Stimulated activated CD8-positive, alpha-beta memory T cell treated with anti-CD3 and anti-CD28 coated beads, Interleukin-7, amount 100 ng/mL, for 4 hours (primary cell): ENCODE results near the gene CTDP1.

Source experiments
- DNase-seq, 2 donors: peaks; one replicate each; pipeline ENCODE4 v3.0.0-alpha.2; 2020; ENCODE audit warnings: low read depth in 2 of 2

CTDP1 gene

DNA sequence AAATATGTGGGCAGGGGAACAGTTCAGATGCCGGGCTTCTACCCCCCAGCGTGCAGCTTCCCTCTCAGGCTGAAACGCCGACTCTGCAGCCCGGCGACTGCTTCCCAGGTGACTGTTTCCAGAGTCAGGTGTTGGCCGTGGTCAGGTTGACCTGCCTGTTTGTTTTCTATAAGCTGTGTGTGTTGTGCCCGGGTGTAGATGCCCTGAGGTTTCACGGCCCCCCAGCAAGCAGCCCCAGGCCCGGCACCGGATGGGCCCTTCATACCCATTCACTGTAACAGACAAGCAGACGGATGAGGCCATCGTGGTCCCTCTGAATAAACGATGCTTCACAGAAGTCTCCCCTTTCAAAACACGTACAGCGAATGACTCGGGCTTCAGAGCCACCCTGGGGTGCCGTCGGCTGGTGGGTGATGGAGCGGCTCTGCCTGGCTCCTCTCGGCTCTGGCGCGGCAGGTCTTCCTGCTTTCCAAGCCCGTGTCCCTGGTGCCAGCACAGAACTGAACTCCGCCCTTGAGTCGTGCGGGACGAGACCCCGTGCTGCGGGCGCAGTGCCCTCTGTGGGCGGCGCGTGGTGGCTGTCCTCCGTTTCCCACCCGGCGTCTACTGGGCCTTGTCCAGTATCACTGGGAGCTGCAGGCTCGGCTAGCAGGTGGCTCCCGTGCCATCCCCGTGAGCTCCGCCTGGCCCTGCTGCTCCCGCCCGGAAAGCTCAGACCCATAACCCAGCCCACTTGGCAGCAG lies 103.1 kb downstream of the CTDP1 start:
- DNase-seq: no peak

DNA sequence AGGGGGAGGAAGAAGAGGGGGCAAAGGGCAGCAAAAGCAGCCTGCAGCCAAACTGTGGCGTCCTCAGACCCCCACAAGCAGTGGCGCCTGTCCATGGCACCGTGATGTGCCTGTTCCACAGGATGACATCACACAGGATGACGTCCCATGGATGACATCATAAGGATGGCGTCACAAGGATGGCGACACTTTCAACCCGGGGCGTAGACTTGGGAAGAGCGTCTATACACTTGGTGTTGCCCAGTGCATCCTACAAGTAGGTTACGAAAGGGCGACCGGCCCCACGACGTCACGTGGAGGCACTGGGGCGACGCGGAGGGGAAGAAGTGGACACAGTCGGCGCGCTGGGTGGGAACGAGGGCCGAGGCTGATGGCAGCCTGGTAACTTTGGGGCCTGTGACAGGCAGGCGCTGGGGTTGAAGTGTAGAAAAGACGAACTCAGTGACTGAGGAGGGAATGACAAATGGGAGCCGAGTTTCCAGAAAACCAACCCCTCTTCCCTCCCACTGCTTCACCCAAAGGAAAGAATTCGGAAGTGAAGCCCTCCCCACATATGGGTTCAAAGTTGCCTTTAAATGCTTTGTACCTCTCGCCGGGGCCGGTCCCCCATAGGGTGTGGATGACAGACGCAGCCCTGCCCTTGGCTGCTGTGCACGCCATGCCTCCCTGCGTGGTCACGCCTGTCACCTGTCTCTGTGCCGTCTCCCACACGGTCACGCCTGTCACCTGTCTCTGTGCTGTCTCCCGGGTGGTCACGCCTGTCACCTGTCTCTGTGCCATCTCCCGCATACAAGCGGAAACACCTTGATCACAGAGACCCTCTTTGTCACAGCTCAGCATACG lies 104.7 kb downstream of the CTDP1 start:
- no peak for DNase-seq

DNA sequence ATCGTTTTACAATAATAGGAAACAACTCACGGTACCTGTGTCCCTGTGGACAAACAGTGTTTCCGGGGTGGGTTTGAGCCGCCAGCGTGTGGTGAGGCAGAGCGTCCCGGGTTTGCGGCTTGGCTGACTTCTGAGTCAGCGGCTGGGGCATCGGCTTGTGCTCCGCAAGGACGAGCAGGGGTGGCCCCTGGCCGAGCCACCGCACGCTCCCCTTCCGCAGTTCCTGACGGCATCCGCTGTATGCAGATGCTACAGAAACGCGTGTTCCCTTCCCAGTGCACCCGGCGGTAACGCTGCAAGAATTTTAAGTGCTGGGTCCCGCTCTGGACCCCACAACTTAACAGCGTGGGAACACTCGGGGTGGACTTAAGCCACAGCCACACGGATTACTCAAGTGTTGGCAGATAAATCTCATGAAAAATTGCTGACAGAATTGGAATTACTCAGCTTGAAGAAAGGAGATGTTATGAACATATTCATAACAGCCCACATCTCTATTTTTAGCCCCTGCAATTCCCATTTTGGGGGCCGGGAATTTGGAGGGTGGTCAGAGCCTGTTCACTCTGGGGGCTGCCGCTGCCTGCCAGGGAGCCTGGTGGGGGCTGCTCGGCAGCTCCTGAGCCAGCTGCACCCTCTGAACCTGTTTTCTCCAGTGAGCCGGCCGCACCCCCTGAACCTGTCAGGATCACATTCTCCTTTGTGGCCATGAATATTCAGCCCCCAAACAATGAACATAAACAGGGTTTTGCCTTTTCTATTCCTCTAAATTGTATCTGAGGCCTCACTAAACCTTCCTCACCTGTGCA lies 105.6 kb downstream of the CTDP1 start:
- DNase-seq: no peak

DNA sequence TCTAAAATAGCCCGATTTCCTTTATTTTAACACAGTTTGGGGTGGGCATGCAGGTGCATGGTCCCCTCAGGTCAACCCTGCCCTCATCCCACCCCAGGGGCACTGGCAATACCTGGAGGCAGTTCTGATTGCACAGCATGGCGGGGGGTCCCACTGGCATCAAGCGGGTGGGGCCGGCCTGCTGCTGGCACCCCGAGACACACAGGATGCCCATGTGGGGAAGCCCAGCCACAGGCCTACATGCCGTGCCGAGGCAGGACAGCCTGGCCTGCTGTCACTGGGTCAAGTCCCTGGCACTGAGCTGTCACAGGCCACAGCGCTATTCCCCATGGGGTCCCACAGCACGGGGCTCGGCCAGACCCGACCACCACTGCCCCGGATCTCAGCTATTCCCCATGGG lies 106.2 kb downstream of the CTDP1 start:
- no peak for DNase-seq

DNA sequence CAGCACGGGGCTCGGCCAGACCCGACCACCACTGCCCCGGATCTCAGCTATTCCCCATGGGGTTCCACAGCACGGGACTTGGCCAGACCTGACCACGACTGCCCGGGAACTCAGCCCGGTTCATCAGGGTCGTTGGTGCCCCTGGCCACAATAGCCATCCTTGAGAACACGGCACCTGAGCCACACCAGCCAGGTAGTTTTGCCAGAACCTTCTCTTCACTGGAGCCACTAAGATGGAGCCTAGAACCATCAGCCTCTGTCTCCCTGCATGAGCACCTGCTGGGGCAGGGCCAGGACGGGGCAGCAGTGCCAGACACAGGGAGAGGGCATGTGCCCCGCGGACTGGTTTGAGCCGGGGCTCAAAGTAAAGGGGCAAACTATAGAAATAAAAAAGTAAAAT lies 106.7 kb downstream of the CTDP1 start:
- no peak for DNase-seq

DNA sequence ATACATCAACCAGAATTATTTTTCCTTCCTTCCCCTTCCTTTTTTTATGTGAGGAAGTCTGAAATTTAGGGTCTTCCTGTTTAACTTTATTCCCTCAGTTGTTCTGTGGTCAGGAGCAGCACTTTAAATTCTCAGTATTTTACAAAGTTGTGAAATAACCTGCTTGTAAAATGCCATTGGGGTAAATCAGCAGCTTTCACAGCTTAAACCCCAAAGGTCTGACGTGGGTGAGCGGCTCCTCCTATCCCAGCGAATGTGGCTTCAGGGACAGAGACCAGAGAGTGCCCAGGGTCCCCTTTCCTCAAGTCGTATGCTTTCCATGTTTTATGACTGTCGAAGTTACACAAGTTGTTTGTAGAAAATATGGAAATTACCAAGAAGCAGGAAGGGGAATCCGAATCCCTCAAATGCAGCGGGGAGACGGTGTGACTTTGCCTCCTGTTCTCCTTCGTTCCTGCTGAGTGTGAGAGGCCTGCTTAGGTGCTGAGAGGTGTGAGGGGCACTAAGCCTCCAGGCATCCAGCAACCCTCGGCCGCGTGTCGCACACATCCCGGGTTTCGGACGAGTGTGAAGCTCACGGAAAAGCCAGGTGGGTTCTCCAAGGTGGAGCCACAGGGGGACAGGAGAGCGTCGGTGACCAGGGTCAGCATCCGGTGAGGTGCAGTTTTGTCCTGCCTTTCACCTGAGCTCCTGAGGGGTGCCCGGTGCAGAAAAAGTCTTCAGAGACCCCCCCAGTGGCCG lies 107.4 kb downstream of the CTDP1 start:
- DNase-seq: no peak

DNA sequence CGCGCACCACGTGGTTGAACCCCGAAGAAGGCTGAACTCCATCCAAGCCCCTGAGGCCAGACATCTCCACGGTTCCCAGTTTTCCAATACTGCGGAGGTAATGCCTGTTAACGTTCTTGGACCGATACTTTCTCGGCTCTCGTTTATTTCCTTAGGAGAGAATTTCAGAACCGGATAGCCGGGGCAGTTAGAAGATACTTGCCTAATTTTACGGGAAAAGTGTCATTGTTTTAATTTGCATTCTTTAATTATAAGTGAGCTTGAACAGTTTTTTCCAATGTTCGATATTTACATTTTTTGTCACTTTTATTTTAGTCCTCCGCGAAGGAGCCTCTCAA lies 107.9 kb downstream of the CTDP1 start:
- no peak for DNase-seq

DNA sequence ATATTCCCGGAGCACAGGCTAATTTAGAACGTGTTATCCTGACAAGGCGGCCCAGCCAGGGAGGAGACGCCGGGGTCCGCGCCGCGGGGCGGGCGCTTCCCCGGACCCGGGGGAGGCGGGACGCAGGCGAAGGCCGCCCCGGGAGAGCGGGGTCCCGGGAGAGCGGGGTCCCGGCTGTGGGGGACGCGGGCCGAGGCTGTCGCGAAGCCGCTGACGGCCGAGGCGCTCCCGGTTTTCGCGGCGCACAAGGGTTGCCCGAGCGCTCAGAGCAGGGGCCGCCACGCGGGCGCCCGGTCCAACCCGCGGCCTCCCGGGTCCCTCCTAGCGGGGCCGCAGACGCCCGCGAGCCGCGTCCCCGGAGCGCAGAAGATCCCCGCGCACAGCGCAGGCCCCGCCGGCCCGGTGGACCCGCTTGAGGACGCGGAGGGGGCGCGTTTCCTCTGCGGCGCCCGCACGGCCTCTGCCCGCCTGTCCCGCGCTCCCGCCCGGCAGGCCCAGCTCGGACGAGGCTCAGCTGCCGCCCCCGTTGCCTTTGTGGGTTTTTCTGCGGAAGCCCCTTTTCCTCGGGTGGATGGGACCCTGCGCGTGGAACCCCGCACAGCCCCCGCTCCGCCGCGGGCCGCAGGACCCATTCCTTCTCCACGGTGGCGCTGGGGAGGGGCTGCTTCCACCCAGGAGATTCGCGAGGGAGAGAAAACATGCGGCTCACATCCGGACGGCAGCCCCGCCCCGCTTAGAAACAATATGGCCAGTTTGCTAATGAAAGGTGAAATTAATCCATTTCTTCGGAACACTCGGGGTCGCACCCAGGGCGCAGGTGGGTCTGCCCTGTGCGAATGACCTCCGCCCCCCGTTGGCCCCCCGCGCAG lies 108.5 kb downstream of the CTDP1 start:
- no peak for DNase-seq

DNA sequence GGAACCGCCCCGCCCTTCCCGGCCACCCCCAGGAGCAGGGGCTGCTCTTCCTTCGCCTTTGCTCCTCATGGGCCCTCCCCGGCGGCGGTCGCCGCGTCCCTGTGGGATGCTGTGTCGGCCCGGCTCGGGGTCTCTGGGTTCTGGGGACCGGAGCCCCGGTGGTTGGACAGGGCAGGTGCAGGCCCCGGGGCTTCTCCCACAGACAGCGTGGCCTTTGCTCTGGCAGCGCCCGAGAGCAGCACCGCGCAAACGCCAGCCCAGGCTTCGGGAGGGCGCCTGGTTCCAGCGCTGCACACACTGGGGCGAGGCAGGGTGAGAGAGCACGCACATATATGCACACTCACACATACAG lies 109.1 kb downstream of the CTDP1 start:
- DNase-seq: no peak

DNA sequence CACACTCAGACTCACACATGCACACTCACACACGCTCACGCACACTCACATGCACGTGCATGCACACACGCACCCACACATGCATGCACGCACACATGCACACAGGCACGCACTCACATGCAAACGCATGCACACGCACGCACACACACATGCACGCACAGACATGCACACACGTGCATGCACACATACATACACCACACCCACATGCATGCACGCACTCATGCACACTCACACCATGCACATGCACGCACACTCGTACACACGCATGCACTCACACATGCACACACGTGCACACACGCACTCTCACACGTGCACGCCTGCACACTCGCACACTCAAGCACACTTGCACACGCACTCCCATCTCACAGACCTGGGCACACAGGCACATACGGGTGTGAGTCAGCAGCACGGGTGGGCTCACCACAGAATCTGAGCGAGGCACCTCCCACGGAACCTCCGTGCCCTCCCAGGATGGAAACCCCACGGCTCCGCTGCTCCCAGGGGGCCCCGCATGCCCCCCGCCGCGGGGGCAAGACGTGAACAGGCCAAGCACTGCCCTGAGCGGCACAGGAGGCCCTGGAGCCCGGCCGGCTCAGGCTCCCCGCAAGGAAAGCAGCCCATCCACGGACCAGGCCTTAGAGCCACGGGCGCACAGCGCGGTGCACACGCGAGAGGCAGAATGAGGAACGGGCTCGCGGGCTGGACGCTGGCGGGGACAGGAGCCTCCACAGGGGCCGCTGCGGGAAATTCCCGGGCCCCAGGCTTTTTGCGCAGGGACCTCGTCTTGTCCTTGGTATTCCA lies 109.7 kb downstream of the CTDP1 start:
- DNase-seq: no peak

DNA sequence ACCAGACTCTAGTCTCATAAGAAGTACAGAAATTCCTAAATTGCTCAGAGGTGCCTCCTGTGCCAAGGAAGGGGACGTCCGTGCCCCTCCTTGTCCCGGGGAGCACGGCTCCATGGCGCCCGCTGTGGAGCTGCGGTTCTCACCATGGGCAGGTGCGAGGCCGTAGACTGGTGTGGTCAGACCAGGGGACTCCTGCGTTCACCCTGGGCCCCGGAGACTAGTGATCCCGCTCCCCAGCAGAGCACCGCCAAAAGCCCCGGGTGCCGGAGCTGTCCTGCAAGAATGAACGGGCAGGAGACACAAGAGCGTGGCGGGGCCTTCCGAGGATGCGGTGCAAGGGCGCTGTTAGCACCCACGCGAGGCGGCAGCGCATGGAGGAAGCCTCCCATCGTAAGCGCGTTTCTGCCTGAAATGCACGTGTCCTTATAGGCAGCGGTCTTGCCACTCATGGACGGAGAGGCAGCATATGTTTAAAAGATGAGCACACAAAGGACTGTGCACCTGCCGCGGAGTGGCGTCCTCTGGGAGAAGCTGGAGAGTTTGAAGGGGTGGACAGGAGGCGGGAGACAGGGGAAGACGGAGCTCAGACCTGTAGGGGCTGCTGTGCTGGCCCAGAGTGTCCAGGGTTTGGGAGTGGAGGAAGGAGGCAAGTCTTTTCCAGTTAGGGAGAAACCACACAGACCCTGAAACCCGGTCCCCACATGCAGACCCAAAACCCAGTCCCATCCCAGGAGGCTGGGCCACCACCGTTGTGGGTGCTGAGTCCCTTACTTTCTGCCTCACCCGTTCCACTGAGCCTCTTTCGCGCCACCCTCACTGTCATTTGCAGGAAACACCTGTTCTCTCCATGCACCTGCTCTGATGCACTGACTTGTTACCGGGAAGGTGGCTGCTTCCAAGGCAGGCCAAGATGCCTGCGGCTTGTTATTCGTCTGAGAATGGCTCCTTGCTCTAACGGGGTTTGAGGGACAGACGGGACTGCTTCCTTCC lies 110.6 kb downstream of the CTDP1 start:
- no peak for DNase-seq

DNA sequence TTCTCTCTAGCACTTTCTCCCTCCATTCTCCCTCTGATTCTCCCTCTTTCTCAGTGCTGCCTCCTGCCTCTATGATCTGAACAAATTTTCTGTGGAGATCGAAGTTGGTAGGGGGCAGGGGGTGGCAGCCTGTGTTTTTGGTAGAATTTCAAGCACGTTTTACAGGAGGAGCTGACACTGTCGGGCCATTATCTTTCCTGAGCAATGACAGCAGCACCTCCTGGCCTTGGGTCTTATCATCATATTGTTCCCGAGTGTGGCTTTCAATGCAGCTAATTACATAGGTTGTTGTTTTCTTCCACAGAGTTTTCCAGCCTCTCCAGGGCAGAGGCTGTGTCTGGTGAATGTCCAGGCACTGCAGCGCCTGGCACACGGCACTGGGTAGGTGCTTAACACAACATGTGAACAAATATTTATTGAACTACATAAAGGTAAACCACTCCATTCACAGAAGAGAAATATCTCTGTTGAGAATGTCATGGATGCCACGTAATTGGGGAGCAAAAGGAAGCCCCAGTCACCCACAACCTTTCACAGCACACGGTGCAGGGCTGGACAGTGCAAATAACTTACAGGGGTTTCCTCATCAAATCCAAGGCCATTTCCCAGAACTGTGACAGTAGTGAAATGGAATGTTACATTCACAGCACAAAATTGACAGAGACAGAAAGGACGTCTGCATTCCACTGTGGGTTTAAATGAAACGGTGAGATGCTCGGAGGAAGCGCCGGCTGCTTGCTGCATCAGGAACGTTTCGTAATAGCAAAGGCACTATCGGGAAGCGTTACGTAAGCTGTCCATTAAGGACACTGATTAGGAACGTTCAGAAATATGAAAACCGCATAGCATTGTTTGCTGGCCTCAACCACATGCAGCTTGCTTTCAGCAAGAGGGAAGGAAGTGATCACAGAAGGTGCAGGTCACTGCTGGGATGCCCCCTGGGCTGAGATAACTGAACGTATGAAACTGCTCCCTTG lies 111.7 kb downstream of the CTDP1 start:
- DNase-seq: no peak

DNA sequence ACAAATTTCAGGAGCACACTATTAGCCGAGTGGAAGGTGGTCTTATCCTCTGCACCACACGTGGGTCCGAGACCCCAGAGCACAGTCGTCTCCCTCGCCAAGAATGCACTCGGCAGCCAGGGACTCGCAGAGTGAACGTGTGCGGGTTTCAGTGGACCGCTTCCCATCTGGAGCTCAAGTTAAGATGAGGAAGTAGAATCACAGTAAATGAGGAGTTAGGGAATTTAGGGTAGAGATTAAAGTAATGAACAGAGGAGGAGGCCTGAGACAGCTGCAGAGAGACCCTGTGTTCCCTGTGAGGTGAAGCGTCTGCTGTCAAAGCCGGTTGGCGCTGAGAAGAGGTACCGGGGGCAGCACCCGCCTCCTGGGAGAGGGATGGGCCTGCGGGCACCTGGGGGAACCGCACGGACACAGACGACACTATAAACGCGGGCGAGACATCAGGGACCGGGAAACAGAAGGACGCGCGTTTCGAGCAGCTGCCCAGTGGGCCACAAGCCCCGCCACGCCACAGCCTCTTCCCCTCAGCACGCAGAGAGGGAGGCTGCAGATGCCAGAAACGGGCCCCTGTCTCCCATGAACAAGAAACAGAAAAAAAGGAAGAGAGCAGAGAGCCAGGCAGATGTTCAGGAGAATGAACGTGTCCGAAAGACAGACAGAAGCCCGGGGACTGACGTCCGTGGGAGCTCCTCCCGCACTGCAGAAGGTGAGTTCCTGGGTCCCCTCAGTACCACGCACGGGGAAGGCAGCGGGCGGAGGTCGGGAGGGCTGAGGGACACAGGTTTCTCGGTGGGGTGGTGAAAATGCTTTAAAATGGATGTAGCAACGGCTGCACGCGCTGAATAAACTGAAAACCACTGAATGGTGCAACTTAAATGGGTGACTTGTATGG lies 112.7 kb downstream of the CTDP1 start:
- no peak for DNase-seq

DNA sequence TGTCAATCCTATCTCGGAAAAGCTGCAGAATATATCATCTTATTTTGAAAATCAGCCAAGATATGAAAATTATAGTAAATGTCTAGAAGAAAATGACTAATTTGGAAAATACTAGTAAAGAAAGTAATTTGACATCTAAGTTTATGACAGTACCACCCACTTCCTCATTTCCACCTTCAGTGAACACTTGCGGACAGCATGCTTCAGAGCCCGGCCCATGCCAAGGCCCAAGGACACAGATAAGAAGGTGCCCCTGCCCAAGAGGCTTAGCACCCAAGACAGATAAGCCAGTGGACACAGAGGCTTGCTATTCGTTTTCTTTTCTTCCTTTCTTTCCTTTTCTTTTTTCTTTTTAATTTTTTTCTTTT lies 113.4 kb downstream of the CTDP1 start:
- no peak for DNase-seq

DNA sequence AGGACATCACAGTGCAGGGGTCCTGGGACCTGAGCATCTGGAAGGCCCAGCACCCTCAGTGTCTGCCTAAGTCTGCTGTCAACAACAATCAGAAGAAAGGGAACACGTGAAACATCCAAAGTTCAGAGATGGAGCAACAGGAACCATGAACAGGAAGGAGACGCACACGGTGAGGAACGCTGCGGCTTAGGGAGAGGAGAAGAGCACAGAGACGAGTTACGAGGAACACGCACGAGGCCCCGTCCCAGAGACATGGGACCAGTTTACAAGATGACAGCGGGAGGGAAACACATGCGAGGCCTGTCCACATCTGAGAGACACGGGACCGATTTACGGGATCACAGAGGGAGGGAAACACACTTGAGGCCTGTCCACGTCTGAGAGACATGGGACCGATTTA lies 115.2 kb downstream of the CTDP1 start:
- DNase-seq: no peak

DNA sequence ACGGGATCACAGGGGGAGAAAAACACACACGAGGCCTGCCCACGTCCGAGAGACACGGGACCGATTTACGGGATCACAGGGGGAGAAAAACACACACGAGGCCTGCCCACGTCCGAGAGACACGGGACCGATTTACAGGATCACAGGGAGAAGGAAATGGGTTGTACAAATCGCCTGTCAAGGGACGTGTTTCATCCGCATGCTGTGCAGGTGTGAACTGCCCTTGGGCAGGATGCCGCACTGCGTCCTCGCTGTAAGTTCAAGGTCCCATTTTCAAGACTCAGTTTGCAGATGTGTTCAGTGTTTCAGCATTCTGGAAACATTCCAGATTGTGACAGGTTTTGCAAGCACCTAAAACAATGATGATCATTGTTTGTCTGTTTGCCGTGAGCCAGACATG lies 115.8 kb downstream of the CTDP1 start:
- no peak for DNase-seq

DNA sequence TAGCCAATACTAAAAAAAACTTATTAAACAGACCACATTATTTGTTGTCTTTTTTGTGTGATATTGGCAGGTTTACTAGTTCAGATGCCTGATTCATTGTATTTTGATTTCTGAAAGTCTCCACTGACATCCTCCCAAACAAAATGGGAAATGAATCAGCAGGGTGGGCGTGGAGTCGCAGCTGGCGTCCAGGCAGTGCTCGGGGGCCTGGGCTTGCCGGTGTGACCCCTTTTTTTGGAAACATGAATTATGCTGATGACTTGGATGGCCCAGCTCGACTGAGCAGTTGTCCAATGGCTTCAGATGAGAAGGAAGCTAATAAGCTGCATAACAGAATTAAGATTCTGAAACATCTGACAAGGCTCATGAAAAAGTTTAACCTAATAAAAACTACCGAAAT lies 116.4 kb downstream of the CTDP1 start:
- DNase-seq: no peak
